HEK293 (cell line): ENCODE measurements around the gene FRMD3.

Source experiments
- TCF7L2 ChIP-seq: IDR thresholded peaks from 2 replicates; pipeline ENCODE4 v1.6.1; 2011; ENCODE audit warnings: low read depth, mild to moderate bottlenecking, inconsistent platforms, low read length, moderate library complexity, borderline replicate concordance
- ZNF138 ChIP-seq: fragments of 450-650 bp; formaldehyde crosslinking; IDR thresholded peaks from 2 replicates; pipeline ENCODE4 v1.5.1; 2016; ENCODE audit warnings: missing biosample characterization, missing genetic modification characterization, borderline replicate concordance
- ZNF350 ChIP-seq: fragments of 450-650 bp; formaldehyde crosslinking; IDR thresholded peaks from 2 replicates; pipeline ENCODE4 v1.5.0; 2017; ENCODE audit warnings: missing biosample characterization, mild to moderate bottlenecking, missing genetic modification characterization
- TF ChIP-seq, protein P1 (sequence below): fragments of 450-650 bp; formaldehyde crosslinking; IDR thresholded peaks from 2 replicates; pipeline ENCODE4 v1.5.1; 2016; ENCODE audit warnings: missing biosample characterization, missing genetic modification characterization
- TF ChIP-seq, protein P2 (sequence below): fragments of 450-650 bp; formaldehyde crosslinking; conservative IDR thresholded peaks from 2 replicates; pipeline ENCODE4 v1.5.1; 2016; ENCODE audit warnings: low read depth, missing biosample characterization, missing genetic modification characterization
- TF ChIP-seq, protein P3 (sequence below): fragments of 450-650 bp; IDR thresholded peaks from 2 replicates; pipeline ENCODE4 v1.5.1; 2018; ENCODE audit warnings: missing biosample characterization, mild to moderate bottlenecking, missing genetic modification characterization
- TF ChIP-seq, protein P4 (sequence below): fragments of 450-650 bp; formaldehyde crosslinking; IDR thresholded peaks from 2 replicates; pipeline ENCODE4 v1.5.1; 2016; ENCODE audit warnings: missing biosample characterization, missing genetic modification characterization
- TF ChIP-seq, protein P5 (sequence below): fragments of 450-650 bp; formaldehyde crosslinking; IDR thresholded peaks from 2 replicates; pipeline ENCODE4 v1.5.1; 2016; ENCODE audit warnings: missing biosample characterization, missing genetic modification characterization

DNA sequence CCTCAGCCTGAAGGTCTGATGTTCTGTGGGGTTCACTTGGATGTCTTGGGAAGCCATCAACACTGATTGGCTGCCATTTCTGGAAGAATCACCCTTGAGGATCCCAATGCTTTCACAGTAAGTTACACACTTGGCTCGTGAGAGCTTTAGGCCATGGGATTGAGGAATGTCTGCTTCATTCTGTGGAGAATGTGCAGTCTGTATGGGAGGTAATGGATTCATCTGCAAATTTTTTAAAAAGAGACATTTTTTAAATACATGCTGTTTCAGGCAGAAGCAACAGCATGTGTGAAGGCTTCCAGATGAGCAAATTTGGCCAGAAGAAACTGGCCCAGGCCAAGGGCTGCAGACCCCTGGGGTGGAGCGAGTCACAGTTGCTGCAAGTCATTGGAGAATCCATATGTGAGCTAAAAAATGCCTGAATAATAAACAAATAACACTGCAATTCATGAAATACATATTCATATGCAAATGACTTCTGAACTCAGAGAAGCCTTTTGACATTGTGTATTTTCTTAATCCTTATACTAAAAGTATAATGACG is 328.9 kb downstream of the FRMD3 start:
- TF ChIP-seq, protein P1, sequence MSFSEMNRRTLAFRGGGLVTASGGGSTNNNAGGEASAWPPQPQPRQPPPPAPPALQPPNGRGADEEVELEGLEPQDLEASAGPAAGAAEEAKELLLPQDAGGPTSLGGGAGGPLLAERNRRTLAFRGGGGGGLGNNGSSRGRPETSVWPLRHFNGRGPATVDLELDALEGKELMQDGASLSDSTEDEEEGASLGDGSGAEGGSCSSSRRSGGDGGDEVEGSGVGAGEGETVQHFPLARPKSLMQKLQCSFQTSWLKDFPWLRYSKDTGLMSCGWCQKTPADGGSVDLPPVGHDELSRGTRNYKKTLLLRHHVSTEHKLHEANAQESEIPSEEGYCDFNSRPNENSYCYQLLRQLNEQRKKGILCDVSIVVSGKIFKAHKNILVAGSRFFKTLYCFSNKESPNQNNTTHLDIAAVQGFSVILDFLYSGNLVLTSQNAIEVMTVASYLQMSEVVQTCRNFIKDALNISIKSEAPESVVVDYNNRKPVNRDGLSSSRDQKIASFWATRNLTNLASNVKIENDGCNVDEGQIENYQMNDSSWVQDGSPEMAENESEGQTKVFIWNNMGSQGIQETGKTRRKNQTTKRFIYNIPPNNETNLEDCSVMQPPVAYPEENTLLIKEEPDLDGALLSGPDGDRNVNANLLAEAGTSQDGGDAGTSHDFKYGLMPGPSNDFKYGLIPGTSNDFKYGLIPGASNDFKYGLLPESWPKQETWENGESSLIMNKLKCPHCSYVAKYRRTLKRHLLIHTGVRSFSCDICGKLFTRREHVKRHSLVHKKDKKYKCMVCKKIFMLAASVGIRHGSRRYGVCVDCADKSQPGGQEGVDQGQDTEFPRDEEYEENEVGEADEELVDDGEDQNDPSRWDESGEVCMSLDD (tag by site-specific recombination), result no peak
- TF ChIP-seq ZNF138 (tag by site-specific recombination), result no peak
- TF ChIP-seq, protein P2, sequence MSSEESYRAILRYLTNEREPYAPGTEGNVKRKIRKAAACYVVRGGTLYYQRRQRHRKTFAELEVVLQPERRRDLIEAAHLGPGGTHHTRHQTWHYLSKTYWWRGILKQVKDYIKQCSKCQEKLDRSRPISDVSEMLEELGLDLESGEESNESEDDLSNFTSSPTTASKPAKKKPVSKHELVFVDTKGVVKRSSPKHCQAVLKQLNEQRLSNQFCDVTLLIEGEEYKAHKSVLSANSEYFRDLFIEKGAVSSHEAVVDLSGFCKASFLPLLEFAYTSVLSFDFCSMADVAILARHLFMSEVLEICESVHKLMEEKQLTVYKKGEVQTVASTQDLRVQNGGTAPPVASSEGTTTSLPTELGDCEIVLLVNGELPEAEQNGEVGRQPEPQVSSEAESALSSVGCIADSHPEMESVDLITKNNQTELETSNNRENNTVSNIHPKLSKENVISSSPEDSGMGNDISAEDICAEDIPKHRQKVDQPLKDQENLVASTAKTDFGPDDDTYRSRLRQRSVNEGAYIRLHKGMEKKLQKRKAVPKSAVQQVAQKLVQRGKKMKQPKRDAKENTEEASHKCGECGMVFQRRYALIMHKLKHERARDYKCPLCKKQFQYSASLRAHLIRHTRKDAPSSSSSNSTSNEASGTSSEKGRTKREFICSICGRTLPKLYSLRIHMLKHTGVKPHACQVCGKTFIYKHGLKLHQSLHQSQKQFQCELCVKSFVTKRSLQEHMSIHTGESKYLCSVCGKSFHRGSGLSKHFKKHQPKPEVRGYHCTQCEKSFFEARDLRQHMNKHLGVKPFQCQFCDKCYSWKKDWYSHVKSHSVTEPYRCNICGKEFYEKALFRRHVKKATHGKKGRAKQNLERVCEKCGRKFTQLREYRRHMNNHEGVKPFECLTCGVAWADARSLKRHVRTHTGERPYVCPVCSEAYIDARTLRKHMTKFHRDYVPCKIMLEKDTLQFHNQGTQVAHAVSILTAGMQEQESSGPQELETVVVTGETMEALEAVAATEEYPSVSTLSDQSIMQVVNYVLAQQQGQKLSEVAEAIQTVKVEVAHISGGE, result no peak
- TF ChIP-seq, protein P3, sequence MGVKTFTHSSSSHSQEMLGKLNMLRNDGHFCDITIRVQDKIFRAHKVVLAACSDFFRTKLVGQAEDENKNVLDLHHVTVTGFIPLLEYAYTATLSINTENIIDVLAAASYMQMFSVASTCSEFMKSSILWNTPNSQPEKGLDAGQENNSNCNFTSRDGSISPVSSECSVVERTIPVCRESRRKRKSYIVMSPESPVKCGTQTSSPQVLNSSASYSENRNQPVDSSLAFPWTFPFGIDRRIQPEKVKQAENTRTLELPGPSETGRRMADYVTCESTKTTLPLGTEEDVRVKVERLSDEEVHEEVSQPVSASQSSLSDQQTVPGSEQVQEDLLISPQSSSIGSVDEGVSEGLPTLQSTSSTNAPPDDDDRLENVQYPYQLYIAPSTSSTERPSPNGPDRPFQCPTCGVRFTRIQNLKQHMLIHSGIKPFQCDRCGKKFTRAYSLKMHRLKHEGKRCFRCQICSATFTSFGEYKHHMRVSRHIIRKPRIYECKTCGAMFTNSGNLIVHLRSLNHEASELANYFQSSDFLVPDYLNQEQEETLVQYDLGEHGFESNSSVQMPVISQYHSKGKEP (tag by site-specific recombination), result no peak
- no peak for TF ChIP-seq ZNF350 (tag by site-specific recombination)
- TF ChIP-seq, protein P4, sequence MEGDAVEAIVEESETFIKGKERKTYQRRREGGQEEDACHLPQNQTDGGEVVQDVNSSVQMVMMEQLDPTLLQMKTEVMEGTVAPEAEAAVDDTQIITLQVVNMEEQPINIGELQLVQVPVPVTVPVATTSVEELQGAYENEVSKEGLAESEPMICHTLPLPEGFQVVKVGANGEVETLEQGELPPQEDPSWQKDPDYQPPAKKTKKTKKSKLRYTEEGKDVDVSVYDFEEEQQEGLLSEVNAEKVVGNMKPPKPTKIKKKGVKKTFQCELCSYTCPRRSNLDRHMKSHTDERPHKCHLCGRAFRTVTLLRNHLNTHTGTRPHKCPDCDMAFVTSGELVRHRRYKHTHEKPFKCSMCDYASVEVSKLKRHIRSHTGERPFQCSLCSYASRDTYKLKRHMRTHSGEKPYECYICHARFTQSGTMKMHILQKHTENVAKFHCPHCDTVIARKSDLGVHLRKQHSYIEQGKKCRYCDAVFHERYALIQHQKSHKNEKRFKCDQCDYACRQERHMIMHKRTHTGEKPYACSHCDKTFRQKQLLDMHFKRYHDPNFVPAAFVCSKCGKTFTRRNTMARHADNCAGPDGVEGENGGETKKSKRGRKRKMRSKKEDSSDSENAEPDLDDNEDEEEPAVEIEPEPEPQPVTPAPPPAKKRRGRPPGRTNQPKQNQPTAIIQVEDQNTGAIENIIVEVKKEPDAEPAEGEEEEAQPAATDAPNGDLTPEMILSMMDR (tag by site-specific recombination), result no peak
- TF ChIP-seq, protein P5, sequence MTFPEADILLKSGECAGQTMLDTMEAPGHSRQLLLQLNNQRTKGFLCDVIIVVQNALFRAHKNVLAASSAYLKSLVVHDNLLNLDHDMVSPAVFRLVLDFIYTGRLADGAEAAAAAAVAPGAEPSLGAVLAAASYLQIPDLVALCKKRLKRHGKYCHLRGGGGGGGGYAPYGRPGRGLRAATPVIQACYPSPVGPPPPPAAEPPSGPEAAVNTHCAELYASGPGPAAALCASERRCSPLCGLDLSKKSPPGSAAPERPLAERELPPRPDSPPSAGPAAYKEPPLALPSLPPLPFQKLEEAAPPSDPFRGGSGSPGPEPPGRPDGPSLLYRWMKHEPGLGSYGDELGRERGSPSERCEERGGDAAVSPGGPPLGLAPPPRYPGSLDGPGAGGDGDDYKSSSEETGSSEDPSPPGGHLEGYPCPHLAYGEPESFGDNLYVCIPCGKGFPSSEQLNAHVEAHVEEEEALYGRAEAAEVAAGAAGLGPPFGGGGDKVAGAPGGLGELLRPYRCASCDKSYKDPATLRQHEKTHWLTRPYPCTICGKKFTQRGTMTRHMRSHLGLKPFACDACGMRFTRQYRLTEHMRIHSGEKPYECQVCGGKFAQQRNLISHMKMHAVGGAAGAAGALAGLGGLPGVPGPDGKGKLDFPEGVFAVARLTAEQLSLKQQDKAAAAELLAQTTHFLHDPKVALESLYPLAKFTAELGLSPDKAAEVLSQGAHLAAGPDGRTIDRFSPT (tag by site-specific recombination), result no peak
- no peak for TF ChIP-seq TCF7L2
